GM18858 (cell line): ENCODE data around the gene PALM2AKAP2.
"Not testable (repeated sequence)": the region's sequence is repeated elsewhere in the genome, so short reads cannot be mapped to it uniquely, and the experiment has no call there.

Experiments
- ATAC-seq: cut with Tn5 transposase; IDR thresholded peaks from one replicate; pipeline ENCODE4 v1.9.1; 2021; ENCODE audit not compliant: unreplicated experiment

Gene PALM2AKAP2

DNA sequence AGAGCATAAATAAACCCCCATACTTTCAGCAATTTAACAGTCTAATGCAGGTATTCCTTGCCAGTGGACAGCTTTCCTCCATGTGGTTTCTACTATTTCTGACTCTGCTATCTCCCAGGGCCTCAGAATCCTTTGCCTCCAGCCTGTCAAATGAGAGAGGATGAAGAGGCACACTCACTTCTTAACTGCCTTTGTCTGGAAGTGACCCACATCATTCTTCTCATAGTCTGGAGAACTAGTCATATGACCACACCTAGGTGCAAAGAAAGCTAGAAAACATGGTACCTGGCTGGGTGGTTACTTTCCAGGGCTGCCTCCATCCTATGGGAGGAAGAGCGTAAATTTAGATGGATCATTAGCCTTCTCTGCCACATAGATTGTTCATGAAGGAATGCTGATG lies 22.5 kb downstream of the PALM2AKAP2 start:
- ATAC-seq: no peak

DNA sequence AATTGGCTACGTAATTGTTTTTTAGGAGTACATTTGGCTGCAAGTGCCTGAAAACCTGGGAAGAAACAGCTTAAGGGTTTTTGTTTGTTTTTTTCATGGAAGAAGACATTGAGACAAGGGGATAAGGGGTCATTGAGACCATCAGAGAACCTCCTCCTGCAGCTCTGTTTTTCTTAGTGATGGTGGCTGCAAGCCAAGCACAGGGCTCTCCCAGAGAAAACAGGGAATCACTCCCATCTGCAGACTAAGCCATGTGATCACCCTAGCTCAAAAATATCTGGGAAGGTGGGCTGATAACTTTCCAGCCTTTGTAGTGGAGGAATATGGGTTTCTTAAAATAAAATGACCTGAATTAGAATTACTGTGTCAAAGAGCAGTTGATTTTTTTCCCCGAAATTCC lies 25.1 kb downstream of the PALM2AKAP2 start:
- ATAC-seq: no peak

DNA sequence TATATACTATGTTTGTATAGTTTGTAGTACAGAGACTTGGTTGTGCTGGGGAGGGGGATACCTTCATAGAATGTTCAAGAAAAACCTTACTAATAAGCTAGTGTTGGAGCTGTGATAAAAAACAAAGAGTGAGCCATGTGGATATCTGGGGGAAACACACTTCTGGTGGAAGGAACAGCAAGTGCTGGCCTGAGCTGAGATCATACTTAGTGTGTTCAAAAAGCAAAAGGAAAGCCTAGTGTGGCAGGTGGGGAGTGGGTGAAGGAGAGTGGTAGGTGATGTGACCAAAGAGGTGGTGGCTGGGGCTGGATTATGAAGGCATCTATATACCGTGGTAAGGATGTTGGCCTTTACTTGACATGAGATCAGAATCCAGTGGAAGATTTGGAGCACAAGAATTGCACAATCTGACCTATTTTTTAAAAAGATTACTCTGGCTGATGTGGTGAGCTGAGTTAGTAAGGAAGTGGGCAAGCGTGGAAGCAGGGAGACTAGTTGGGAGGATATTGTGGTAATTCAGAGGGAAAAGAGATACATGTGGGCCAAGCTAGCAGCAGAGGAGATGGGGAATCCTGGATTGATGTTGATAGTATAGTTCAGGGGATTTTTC lies 26.6 kb downstream of the PALM2AKAP2 start:
- ATAC-seq: no peak

DNA sequence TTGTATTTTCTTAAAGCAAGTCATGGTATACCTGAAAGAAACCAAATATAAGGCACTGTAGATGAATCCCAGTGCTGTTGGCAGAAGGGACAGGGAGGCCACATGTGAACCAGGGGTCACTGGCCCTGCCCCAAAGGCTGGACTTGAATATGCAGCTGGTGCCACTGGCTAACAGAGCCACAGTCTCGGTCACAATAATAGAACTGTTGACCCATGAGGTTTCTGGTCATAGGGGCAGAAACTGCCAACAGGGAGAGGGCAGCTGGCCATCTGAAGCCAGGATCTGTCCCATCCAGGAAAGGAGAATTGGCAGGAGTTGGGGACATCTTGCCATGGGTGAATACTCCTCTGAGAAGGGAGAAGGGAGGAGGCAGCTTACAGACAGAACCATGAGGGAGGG lies 31.9 kb downstream of the PALM2AKAP2 start:
- ATAC-seq: no peak

DNA sequence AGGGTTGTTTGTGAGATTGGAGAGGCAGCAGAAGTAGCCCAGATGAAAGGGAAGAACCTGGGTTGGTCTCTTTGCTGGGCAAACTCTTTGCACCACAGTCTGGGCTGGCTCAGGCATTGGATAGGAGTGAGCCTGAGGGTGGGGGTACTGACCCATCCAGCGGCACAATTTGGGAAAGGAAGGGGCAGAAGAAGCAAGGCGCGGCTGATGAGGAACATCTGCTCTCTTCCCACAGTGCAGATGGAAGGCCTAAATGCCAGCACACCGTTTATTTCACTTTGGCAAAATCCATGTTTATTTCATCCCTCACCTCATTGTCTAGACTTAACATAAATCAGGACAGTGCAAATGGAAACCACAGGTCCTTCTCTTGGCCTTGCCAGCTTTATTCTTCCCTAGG lies 32.3 kb downstream of the PALM2AKAP2 start:
- ATAC-seq: no peak

DNA sequence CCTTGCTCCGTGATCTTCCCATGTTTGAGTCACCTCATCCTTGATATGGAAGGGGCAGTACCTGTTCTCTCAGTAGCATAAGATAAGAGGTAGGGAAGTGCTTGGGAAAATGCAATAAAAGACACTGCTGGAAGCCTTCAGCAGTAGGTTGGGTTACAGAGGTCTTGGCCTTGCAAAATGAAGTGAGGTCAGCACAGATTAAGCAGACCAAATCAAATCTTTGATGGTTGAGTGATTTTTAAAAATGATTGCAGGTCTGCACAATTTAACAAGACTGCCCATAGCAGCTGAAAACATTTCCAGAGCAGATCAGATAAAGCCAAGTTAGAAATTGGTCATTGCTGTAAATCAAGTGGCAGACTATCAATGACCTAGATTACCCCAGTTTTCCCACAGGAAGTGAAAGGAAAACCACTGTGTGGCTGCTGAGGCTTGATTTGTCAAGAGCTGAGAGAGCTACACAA lies 32.9 kb downstream of the PALM2AKAP2 start:
- no peak for ATAC-seq

DNA sequence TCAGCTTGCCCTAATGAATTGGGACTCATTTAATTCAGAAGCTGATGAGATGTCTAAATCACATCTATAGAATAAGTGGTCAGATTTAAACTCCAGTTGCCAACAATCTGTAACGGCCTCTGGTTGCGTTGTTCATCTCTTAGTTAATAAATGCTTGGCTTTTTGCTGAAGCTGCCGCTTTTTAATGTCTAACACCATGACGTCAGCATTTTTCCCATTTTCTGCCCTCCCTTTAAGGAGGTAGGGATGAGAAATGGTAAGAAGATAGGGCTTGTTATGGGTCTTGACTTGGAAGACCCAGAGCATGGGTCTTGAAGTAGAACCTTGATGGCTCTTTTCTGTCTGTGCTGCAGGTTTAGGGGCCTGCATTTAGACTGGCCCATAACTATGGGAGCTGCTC lies 33.3 kb downstream of the PALM2AKAP2 start:
- ATAC-seq: no peak

DNA sequence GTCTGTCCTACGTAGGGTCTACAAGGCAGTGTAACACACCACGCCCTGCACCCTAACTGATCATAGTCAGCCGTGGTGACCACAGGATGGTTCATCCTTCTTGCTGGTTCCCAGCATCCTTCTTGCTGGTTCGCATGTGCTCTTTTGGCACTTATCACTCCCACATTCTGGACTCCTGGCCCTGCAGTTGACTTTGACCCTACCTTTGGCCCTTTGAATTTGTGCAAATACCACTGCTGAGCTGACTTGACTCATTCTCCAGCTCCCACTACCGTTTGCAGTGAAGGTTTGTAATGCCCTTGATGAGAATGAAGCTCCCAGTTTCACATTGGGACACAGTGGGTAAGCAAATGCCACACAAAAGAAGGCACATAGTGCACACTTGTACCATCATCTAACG lies 33.8 kb downstream of the PALM2AKAP2 start:
- no peak for ATAC-seq

DNA sequence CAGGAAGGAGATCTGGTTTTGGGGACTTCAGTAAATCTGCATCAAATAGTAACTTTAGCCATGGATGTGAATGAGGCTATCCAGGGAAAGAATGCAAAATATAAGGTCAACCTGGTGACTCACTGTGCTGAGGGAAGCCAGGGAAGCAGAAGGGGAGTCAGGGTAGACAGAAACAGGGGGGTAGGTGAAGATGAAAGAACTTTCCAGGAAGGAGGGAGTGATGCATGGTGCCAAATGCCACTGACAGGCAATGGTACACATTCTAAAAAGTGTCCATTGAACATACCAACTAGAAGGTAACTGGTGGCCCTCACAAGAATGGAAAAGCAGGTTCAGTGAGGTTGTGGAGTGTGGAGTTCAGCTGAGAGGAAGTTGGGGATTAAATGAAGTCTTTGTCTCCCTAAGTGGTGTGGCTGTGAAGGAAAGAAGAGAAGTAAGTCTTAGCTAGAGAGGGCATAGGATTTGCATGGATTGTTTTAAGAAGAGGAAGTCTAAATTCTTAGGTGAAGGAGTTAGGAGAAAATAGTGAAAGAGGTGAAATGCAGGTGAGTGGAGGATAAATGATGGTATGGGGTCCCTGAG lies 35.5 kb downstream of the PALM2AKAP2 start:
- no peak for ATAC-seq

DNA sequence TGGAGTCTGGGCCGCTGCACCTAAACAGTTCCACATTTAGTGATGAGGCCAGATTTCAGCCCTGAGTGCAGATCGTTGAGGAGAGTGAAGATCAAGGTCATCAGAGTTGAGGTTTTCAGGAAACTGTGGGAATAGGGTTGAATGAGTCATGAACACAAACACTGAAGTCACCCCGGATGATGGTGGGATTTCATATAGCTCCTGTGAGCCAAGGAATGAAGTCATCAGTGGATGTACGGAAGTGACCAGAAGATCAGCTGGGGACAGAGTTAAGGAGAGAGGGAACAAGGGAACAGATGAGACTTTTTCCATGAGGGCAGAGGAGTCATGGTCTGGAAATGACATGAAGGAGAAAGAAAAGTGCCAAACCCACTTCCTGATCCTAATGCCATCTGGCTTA lies 36.5 kb downstream of the PALM2AKAP2 start:
- ATAC-seq: no peak

DNA sequence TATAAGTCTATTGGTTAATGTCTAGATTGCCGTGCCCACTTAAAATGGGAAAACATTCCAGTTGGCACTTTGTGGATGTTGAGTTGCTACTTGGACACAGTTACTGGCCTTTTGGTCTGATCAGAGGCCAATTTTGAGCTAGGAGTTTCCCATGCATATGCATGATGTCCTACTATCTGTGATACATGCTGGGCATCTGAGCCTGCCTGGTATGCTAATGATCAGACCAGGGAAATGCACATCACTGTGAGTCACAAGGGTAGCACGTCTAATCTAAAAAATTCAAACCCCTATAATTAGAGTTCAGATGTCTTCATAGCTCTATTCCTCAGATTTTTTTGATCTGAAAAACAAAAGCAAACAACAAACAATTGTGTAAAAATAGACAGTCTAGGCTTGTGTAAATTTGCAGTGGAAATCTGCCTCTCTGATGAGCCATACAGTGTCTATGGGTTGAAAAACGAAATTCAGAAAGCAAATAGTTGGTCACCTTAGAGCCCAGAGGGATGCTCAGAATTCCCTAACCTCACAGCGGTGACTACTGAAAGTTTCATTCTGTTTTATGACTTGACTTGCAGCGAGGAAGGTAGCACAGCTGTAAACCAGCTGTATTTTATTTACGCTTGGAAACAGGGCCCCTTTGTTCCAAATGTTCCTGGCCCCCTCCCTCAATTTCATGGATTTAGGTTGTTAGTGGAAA lies 37.3 kb downstream of the PALM2AKAP2 start:
- ATAC-seq: no peak

DNA sequence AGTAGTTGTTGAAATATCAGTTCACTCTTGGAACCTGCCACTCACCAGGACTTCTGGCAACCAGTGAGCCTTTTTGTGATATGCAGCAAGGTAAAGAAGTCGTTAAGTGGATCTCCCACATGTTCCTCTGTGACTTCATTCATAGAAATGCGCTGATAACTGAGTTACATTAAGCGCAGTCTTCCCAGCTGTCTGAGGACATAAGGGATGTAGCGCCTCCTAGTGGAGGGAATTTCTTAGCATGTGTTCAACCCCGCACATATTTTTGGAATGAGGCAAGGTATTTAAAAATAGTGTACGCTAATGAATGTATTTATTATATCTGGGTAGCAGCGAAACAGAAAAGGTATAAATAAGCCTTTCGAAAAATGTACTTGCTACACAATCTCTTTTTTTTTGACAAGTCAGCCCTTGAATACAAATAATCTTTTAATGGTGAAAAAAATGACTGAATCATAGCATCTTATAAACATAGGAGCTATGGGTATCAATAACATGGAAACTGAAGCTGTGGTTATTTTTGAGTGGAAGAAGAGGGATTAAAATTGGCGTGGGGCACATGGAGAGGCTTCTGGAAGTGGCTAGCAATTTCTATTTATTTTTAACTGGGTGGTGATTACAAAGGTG lies 38.0 kb downstream of the PALM2AKAP2 start:
- no peak for ATAC-seq

DNA sequence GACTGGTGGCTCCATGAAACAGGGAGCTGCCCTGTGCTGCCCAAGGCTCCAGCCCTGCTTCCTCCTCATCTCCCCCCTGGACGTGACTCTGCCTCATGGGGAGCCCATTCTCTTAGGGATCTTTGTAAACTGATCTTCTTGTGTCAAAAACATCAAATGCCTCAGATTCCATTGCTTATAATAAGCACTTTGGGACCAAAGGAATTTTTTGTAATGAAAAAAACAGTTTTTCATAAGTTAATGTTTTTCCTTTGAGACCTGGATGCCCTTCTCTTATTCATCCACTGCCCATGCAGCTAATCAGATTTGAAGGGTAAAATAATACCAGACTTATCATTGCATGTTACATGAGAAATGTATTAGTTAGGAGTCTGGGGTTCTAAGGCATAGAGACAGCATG lies 41.7 kb downstream of the PALM2AKAP2 start:
- no peak for ATAC-seq

DNA sequence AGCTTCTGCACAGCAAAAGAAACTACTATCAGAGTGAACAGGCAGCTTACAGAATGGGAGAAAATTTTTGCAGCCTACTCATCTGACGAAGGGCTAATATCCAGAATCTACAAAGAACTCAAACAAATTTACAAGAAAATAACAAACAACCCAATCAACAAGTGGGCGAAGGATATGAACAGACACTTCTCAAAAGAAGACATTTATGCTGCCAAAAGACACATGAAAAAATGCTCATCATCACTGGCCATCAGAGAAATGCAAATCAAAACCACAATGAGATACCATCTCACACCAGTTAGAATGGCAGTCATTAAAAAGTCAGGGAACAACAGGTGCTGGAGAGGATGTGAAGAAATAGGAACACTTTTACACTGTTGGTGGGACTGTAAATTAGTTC lies 45.4 kb downstream of the PALM2AKAP2 start:
- ATAC-seq: not testable (repeated sequence)

DNA sequence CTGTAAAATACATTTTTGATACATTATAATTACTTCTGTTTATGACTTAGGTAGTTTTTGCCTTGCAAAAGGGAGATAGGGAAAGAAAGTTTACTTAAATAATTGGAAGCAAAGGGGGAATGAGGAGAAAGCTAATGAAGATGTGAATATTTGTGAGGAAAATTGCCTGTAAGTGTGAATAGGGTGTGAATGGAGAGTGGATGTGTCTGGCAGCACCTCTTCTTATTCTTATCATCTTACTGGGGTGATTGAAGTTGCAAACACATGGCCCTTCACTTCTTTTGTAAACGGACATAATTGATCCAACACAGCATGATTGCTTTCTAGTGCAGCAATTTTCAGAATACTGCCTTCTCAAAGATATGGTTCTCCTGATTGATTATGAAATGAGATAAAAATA lies 46.6 kb downstream of the PALM2AKAP2 start:
- no peak for ATAC-seq

DNA sequence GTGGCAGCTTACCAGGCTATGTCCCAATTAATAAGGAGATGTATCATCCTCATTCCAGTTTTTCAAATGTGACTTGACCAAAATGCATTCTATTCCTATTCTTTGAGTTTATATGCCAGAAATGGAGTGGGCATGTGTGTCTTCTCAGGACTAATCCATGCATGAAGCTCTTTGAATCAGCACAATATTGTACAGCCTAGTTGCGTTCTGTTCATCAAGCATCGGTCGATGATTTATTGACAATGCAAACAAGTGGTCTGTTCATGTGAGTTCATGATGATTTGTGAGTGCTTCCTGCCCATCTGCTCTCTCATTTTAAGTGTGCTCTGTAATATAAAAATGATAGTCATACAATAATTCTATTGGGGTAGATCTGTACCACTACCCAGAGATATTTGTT lies 48.3 kb downstream of the PALM2AKAP2 start:
- ATAC-seq: no peak
